GM19372 (cell line): ENCODE results near the gene ZNF217.
"Not testable (repeated sequence)": the region's sequence is repeated elsewhere in the genome, so short reads cannot be mapped to it uniquely, and the experiment has no call there.

Experiments used
- ATAC-seq: cut with Tn5 transposase; IDR thresholded peaks from one replicate; pipeline ENCODE4 v1.9.1; 2021; ENCODE audit warnings: mild to moderate bottlenecking, low read depth, moderate library complexity; ENCODE audit not compliant: unreplicated experiment

The ZNF217 gene

GRCh38 chr20:53535878-53536277 lies 57.8 kb downstream of the ZNF217 start:
- ATAC-seq, result no peak

GRCh38 chr20:53534037-53534436 lies 59.6 kb downstream of the ZNF217 start:
- ATAC-seq, result no peak

- no peak for ATAC-seq
Measured at GRCh38 chr20:53533500-53533899, 60.1 kb downstream of the ZNF217 start.

GRCh38 chr20:53532654-53533312 lies 60.9 kb downstream of the ZNF217 start:
- not testable (repeated sequence) for ATAC-seq

GRCh38 chr20:53530440-53530839 lies 63.2 kb downstream of the ZNF217 start:
- no peak for ATAC-seq

GRCh38 chr20:53529658-53530057 lies 64.0 kb downstream of the ZNF217 start:
- no peak for ATAC-seq

GRCh38 chr20:53527196-53527595 lies 66.4 kb downstream of the ZNF217 start:
- ATAC-seq, result no peak

GRCh38 chr20:53524589-53525312 lies 68.9 kb downstream of the ZNF217 start:
- no peak for ATAC-seq

GRCh38 chr20:53523615-53524014 lies 70.0 kb downstream of the ZNF217 start:
- not testable (repeated sequence) for ATAC-seq

- no peak for ATAC-seq
Measured at GRCh38 chr20:53522696-53523095, 70.9 kb downstream of the ZNF217 start.

- no peak for ATAC-seq
Measured at GRCh38 chr20:53522026-53522425, 71.6 kb downstream of the ZNF217 start.

GRCh38 chr20:53521421-53521820 lies 72.2 kb downstream of the ZNF217 start:
- ATAC-seq, result not testable (repeated sequence)

GRCh38 chr20:53517146-53517545 lies 76.5 kb downstream of the ZNF217 start:
- ATAC-seq, result no peak
